ENCODE results near the gene SREBF1.
A peak's percentile ranks its signal among the peaks of the same experiment; 100 is the strongest.

SREBF1 gene

DNA sequence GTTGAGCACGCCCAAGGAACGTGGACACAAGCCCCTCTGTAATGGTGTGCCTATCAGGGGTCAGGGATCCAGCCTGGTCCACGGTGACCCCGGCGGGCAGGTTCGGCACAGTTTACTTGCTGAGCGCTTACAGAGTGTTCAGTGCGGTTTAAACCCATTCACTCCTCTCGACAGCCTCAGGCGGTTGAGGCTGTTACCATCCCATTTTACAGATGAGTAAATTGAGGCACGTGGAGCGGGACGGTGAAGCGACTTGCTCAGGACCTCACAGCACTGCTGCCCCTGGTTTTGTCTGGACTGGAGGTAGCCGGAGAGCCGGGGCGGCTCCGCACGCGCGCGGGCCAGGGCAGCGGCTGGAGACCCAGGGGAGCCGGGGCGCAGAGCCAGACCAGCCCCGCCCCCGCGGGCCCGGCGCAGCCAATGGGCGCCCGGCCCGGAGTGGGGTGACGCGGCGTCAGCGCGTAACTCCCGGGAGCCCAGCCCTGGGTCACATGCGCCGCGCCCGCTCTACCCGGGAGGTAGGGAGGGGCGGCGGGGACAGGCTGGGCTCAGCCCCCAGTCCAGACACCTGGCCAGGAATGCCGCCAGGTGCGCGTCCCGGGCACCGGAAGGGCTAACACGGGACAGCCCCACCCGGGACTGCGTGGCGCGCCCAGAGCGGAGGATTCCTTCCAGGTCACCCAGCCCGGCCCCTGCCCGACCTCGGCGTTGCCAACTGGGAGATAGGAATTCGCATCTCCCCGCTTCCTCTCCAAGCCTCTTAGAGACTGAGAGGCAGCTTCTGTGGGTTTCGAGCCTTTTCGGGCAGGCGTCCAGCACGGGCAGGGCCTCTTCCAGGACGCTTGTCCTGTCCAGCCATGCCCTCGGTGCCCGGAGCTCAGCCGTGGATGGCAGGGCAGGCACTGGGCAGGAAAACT, 3.3 kb upstream of the SREBF1 start:
- peak; percentile 77 for DNase-seq

DNA sequence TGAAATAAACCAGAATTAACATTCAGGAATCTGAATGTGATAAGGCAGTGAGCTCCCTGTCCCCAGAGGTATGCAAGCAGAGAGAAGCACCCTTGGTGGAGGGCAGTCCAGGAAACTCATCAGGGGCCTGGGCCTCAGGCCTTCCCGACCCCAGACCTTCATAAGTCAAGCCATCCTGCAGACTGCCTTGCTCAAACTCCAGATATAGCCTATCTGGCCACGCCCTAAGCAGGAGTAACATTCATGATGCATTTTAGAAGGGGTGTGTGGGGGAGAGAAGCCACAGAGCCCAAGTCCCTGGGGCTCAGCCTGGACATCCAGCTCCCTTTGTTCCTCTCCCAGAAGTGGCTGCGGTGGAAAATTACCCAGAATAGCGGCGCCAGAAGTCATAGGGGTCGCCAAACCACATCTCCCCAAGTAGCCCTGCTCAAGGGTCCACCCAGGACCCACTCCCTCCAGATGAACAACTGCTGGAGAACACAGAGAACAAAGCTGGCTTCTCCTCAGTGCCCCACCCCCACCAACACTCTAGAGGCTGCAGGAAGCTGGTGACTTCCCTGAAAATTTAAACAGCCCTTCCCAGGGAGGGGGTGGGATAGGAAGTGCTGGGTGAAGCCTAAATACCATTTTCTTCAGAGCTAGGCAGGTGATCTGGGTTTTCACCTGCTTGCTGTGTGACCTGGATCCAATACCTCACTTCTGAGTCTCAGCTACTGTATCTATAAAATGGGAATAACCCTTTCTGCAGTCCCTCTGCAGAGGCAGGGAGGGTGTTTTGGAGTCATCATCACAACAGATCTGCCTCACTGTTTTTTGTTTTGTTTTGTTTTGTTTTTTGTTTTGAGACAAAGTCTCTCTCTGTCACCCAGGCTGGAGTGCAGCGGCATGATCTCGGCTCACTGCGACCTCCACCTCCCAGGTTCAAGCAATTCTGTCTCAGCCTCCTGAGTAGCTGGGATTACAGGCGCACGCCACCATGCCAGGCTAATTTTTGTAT, 1.5 kb upstream of the SREBF1 start:
- DNase-seq: no peak

DNA sequence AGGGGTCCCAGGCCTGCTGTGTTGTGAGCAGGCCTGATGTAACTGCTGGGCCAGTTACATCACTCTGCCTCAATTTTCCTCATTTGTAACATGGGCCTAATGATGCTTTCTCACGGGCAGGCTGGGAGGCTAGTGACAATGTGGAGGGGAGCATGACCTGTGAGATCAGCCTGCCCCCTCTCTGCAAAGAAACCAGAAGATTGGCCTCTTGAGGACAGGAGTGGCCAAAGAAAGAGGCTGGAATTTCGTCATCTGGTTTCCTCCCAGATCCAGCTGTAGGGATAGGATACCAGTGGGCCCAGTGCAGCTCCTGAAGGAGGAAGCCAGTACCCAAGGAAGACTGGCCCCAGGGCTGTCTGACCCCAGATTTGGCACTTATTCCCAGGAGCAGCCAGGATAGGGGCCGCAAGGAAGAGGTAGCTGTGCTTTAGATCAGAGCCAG, 615 bp upstream of the SREBF1 start:
- DNase-seq: no peak

- DNase-seq: peak; percentile 98
These were observed 452 bp downstream of the SREBF1 start for GRCh38 chr17:17836250-17836817.

- no peak for DNase-seq
These were observed 1.2 kb downstream of the SREBF1 start for GRCh38 chr17:17835415-17836249.

DNA sequence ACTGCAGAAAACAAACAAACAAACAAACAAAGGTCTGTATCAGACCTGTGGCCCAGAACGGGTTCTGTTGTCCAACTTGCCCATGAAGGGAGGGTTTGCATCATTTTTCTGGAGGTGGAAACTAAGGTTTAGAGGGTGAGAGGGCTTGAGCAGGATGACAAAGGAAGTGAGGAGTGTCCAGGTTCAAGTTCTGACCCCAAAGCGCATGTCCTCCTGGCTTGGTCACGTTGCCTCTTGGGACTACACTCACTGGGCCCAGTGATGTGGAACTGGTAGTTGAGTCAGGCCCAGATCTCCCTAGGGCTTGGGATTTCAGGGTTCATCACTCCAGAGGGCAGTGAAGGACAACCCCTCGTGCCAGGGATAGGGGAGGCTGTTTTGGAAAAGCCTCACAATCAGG, 1.8 kb downstream of the SREBF1 start:
- DNase-seq: no peak

DNA sequence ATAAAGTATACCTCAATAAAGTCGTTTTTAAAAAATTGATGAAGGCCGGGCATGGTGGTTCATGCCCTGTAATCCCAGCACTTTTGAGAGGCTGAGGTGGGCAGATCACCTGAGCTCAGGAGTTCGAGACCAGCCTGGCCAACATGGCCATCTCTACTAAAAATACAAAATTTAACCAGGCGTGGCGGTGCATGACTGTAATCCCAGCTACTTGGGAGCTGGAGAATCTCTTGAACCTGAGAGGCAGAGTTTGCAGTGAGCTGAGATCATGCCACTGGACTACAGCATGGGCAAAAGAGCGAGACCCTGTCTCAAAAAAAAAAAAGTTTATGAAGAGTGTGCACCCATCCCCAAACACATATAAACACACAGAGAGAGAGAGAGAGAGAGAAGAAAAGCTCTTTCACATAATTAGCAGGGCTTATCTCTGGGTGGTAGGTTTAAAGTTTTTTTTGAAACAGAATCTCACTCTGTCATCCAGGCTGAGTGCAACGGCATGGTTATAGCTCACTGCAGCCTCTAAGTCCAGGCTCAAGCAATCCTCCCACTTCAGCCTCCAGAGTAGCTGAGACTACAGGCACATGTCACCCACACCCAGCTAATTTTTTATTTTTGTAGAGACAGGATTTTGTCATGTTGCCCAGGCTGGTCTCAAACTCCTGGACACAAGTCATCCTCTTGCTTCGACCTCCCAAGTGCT, 3.0 kb downstream of the SREBF1 start:
- DNase-seq: no peak

DNA sequence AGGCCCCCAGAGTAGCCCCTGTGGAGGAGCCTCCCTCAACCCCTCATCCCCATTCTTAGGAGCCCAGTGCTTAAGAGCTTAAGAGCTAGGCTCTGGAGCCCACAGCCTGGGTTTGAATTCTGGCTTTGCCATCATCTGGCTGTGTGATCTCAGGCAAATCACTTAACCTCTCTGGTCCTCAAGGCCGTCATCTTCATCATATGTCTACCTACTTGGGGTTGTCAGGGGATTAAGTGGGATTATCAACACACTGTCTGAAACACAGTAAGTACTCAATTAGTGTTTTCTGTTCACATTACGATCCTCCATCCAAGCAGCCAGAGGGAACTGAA, 4.8 kb downstream of the SREBF1 start:
- no peak for DNase-seq

DNA sequence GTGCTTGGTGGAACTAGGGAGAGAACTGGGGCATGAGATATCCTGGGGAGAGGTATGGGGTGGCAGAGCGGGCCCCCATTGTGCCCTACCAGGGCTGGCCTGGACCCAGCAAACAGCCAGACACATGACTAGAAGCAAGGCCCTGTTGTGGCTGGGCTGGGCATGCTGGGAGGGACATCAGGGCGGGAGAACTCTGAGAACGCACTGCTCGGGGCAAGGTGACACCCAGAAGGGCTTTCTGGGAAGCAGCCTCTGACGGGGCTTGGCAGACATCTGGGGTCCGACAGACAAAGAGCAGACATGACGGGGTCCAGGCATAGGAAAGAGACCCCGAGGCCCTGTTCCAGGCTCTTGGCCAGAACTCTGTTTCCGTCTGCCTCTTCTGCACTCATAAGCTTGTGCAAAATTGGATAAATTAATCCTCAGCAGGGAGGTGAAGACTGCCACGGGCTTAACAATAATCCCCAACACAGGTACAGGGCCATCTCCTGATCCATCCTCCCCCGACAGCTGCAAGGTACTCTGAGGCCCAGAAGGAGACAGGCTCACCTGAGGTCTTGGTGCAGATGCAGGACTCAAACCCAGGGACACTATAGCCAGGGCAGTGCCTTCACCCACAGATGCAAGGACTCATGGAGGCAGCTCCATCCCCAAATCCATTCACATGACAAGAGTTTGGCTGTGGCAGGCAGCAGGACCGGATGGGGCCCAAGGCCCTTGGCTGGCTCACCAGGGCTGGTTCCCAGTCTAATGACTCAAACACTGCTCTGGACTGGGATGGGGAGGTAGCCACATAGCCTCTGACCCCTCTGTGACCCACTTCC, 5.4 kb downstream of the SREBF1 start:
- DNase-seq: no peak

GRCh38 chr17:17830740-17831207, 6.0 kb downstream of the SREBF1 start:
- DNase-seq: no peak

- DNase-seq: no peak
These were observed 6.6 kb downstream of the SREBF1 start for GRCh38 chr17:17830269-17830567.

DNA sequence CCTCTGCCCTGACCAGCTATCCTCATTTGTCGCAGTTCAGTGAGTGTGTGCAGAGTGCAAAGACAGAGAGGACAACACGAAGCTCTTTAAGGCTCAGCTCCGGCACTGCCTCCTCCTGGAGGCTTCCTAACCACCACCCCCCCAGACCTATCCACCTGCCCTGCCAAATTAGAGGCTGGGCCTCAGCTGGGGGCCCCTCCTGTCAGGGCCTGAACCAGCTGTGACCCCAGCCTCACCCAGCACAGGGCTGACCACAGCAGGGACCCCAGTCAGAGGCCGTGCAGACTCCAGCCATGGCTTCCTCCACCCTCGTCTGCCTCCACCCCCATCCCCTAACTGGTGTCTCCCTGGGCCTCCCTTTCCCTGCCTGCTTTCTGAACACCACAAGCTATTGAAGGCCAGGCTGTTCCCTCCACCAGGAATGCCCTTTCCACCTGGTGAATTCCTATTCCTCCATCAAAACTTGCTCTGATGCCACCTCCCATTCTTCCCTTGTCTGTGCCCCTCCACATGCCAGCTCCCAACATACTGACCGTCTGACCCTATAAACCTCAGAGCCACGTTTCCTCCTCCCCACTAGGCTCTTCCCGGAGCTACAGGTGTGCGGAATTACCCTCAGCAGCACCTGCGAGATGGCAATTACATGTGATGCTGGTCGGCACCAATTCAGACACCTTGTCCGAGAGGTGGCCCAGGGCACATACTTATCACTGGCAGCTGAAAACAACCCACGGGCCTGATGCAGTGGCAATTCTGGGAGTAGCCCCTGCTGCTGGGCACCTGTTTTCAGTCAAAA, 8.8 kb downstream of the SREBF1 start:
- no peak for DNase-seq

GRCh38 chr17:17826942-17827785, 9.6 kb downstream of the SREBF1 start:
- DNase-seq: no peak

- DNase-seq: no peak
These were observed 10.5 kb downstream of the SREBF1 start for GRCh38 chr17:17826342-17826713.

DNA sequence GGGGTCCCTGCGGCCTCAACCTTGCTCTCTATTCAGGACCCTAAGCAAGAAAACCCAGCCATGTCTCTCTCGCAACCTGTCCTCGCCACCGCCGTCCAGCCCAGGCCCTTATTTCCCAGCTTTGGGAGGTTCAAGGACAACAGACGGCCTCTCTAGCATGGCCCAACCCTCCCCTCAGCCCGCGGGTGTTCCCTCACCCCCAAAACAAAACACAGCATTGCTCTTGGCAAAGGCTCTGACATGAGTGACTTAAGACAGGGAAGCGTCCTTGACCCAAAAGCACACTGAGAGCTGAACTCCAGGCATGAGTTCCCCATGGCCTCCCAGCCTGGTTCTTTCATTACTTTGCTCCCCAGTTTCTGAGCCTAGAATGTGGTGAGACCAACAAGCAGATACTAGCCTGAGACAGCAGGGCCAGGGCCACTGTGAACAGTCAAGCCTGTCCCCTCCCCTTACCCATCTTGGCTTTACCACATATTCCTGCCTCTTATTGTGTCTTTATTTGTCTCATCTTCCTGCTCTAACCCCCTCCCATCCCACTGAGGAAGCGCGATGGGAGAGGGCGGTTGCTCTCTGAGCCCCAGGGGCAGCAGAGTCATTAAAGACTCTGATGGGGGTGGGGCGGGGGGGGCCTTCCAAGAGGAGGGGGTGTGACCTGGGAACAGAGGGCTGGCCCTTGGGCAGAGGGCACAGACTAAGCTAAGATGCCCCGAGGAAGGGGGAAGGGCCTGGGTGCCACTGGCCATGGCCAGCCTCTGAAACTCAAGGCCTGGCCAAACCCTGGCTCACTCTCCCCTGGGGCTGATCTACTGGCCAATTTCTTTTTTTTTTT, 11.8 kb downstream of the SREBF1 start:
- no peak for DNase-seq

DNA sequence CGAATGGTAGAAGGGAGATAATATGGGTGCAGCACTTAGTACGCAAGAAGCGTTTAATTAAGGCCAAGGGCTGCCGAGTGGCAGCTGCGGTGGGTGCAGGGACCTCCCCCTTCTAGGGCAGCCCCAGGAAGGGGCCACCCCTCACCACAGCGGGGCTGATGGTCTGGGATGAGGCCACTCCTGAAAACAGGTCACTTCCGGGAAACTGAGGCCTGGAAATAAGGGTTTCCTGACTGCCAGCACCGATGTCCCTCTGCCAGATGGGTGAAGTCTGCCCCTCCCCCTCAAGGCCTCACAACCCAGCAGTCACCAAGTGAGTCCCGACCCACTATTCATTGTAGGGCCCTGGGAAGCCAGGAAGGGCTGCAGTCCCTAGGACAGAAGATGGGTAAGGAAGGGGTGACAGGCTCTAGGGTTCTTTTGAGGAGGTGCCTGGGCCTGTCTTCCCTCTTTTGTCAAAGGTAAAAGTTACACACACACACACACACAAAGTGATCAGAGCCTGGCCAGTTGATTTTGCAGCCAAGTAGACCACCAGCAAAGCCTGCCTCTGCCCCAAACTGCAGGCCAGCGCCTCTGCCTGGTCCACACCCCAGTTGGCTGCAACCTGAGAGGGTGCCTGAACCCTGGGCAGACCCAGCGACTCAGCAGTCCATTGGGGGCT, 12.5 kb downstream of the SREBF1 start:
- no peak for DNase-seq

- peak; percentile 73 for DNase-seq
These were observed 13.2 kb downstream of the SREBF1 start for GRCh38 chr17:17823433-17824118.

Data from activated CD4-positive, alpha-beta T cell treated with anti-CD3 and anti-CD28 coated beads, Interleukin-2, amount 50 U/mL, for 1 hour (primary cell).